Transverse colon (tissue), 4 donors: ENCODE data around the gene DAND5. TPM values are rescaled to one million over a fixed set of nuclear protein-coding genes. Genes with fewer than 3 reads are reported as not detected.

Experiments
- DNase-seq: peaks from one replicate; pipeline ENCODE4 v3.0.0-alpha.2; 2019
- H3K27ac ChIP-seq, 4 donors: fragments of 200-600 bp; sonication (generic); 2 replicates each; pipeline ENCODE4 v1.5.1; 2016 to 2018; ENCODE audit warnings: inconsistent platforms in 4 of 4
- H3K27me3 ChIP-seq: fragments of 200-600 bp; sonication (generic); 2 replicates; pipeline ENCODE4 v1.5.1; 2017; ENCODE audit warnings: inconsistent platforms
- H3K36me3 ChIP-seq, 4 donors: fragments of 200-600 bp; sonication (generic); 2 replicates each; pipeline ENCODE4 v1.5.1; 2017 to 2019; ENCODE audit warnings: inconsistent platforms in 4 of 4
- H3K4me1 ChIP-seq, 4 donors: fragments of 200-600 bp; sonication (generic); 2 replicates each; pipeline ENCODE4 v1.5.1; 2017 to 2020; ENCODE audit warnings: inconsistent platforms in 4 of 4
- H3K4me3 ChIP-seq, 4 donors: fragments of 200-600 bp; sonication (generic); 1 replicate in 1 of 4; 2 replicates in 3 of 4; pipeline versions ENCODE4 v1.5.1 to v1.6.1; 2017 to 2019; ENCODE audit warnings: inconsistent platforms in 4 of 4
- H3K9me3 ChIP-seq, 2 donors: fragments of 200-600 bp; sonication (generic); 2 replicates each; pipeline ENCODE4 v1.5.1; 2017 to 2019; ENCODE audit warnings: inconsistent platforms in 2 of 2
- EP300 ChIP-seq: sonication (generic); formaldehyde crosslinking; IDR thresholded peaks from one replicate; pipeline ENCODE4 v1.6.1; 2017; ENCODE audit warnings: antibody characterized with exemption, low read depth
- POLR2A ChIP-seq: fragments of 450-650 bp; IDR thresholded peaks from one replicate; pipeline ENCODE4 v1.6.1; 2016; ENCODE audit warnings: antibody characterized with exemption, mild to moderate bottlenecking, moderate library complexity
- POLR2AphosphoS5 ChIP-seq, 3 donors: sonication (generic); formaldehyde crosslinking; IDR thresholded peaks; one replicate each; pipeline ENCODE4 v1.6.1; 2016; ENCODE audit warnings: antibody characterized with exemption in 3 of 3
- WGBS, 2 donors: methylation state at CpG; one replicate each; pipeline ENCODE4 v1.1.5; 2018; ENCODE audit warnings: low coverage in 1 of 2; 5-methylcytosine and 5-hydroxymethylcytosine counted together
- in situ Hi-C, 4 donors: fragments of 200-750 bp; cut with MboI; loops; one replicate each; pipeline versions ENCODE4 v1.15.0 to v1.15.1; 2017; ENCODE audit warnings: low sequenced_read_pairs in 3 of 4, low pct_ligation_motif_present in 1 of 4, low pct_unique_long_range_greater_than_20kb in 1 of 4
- intact Hi-C: fragments of 100-400 bp; cut with DNase I; formaldehyde crosslinking; loops from one replicate; pipeline ENCODE4 v1.15.1; 2023; ENCODE audit warnings: low total_unique reads
- total RNA-seq, 4 donors: library from RNA; depleted of rRNA; stranded (reverse); fragments of >200 nt; gene quantifications; one replicate each; pipeline ENCODE4 v1.1.0, GENCODE V29; 2016
- TF ChIP-seq, protein P1 (sequence below), 5 experiments: fragments of 200-600 bp in 3 of 5; fragments of 450-650 bp in 2 of 5; sonication (generic) in 3 of 5; IDR thresholded peaks; 1 replicate in 2 of 5; 2 replicates in 3 of 5; pipeline ENCODE4 v1.5.1; 2016 to 2017; ENCODE audit warnings: antibody characterized with exemption in 5 of 5, inconsistent platforms in 3 of 5, mild to moderate bottlenecking in 2 of 5, moderate library complexity in 1 of 5

DAND5 gene
- total RNA-seq, 4 donors from 2014 or later, result 0.27 to 0.32 TPM; not detected in 2

DNA sequence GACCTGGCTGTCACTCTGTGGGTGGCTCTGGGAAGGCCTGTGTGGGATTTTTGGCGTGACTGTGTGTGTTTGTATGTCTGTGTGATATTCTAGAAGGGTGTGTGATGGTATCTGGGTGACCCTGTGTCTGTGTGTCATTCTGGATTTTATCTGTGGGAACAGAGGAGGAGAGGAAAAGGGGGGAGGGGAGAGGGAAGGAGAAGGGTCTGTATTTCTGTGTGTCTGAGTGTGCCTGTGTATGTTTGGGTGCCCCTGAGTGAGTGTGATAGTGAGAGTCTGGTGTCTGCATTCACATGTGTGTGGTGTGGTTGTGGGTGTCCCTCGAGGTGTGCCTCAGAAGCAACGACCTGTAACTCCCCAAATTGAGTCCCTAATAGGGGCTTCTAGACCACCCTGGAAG lies 17.8 kb downstream of the DAND5 start:
- Histone ChIP-seq H3K4me3 (no peak overlapping the region), H3K27ac (no peak overlapping the region), H3K9me3 (no peaks in the 10 kb centered on the region), H3K4me1 (peaks cover 5 to 21% (median 18%) of the 10 kb centered on the region in 4 donors), H3K36me3 (no peaks in the 10 kb centered on the region), H3K27me3 (no peaks in the 10 kb centered on the region)
- DNase-seq, result no peak
- TF ChIP-seq, protein P1, sequence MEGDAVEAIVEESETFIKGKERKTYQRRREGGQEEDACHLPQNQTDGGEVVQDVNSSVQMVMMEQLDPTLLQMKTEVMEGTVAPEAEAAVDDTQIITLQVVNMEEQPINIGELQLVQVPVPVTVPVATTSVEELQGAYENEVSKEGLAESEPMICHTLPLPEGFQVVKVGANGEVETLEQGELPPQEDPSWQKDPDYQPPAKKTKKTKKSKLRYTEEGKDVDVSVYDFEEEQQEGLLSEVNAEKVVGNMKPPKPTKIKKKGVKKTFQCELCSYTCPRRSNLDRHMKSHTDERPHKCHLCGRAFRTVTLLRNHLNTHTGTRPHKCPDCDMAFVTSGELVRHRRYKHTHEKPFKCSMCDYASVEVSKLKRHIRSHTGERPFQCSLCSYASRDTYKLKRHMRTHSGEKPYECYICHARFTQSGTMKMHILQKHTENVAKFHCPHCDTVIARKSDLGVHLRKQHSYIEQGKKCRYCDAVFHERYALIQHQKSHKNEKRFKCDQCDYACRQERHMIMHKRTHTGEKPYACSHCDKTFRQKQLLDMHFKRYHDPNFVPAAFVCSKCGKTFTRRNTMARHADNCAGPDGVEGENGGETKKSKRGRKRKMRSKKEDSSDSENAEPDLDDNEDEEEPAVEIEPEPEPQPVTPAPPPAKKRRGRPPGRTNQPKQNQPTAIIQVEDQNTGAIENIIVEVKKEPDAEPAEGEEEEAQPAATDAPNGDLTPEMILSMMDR (IDR thresholded peaks at IDR 0.05), result no peak
- no peak for TF ChIP-seq POLR2A
- no peak for TF ChIP-seq POLR2AphosphoS5 (IDR thresholded peaks at IDR 0.05)
- no peak for TF ChIP-seq EP300
- WGBS, 2 donors, result 66% methylated on average over 3 of the region's 3 CpGs; no CpG with 5 or more reads in 1 of the 2 donors
- intact Hi-C loops, result no loop called here
- in situ Hi-C loops, result loop anchor here (10.0 to 25.0 kb wide), 3 partner anchors 48 to 100 kb away; no protein-coding TSS in a partner anchor

DNA sequence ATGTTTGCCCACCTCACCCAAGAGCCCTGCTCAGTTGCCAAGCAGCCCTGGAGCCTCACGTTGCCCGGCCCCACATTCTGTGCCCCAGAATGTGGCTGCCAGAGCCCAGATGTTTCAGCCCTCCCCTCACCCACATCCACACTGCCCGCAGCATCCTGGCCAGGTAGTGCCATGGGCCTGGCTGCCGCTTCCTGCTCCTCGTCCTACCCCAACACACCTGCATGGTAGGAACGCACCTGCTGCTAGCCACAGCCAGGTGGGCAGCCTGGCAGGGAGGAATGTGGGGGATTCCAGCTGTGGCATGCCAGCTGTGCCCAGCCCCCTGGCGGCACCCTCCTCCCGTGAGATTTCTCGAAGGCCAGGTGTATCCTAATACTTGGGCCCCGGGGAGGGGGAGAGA lies 18.4 kb downstream of the DAND5 start:
- intact Hi-C loops (no loop called here), in situ Hi-C loops (loop anchor here (10.0 to 25.0 kb wide), 3 partner anchors 47 to 100 kb away; no protein-coding TSS in a partner anchor)
- Histone ChIP-seq H3K36me3 (no peaks in the 10 kb centered on the region), H3K9me3 (no peaks in the 10 kb centered on the region), H3K27me3 (no peaks in the 10 kb centered on the region), H3K4me3 (no peak overlapping the region), H3K27ac (no peak overlapping the region), H3K4me1 (peaks cover 5 to 21% (median 18%) of the 10 kb centered on the region in 4 donors)
- TF ChIP-seq EP300 (no peak), POLR2AphosphoS5 (IDR thresholded peaks at IDR 0.05) (no peak), POLR2A (no peak)
- TF ChIP-seq, protein P1 (IDR thresholded peaks at IDR 0.05), result no peak
- no peak for DNase-seq
- WGBS, 2 donors, result 67 to 70% methylated on average over 1 to 10 of the region's 10 CpGs

DNA sequence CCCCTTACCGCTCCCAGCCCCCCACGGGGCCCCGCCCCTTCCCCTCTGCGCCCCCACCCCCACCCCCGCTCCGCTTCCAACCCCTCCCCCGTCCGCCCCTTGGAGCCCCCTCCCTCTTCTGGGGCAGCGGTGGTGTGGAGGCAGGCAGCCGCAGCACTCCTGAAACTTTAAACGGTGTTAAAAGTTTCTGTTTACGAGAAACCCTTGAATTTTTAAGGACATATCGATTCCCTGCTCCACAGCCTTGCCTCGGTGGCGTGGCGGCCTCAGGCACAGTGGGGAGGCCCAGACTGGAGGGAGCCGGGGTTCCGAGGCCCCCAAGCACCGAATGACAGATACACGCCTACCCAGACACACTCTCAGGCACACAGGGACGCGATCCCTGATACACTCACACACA lies 21.1 kb downstream of the DAND5 start:
- Histone ChIP-seq H3K27me3 (no peaks in the 10 kb centered on the region), H3K4me1 (peaks cover 4 to 7% (median 5%) of the 10 kb centered on the region in 4 donors), H3K9me3 (no peaks in the 10 kb centered on the region), H3K36me3 (no peaks in the 10 kb centered on the region), H3K4me3 (no peak overlapping the region), H3K27ac (no peak overlapping the region)
- in situ Hi-C loops, result loop anchor here in 1 of 4 donors (25.0 kb wide), 1 partner anchor 97 kb away; no protein-coding TSS in a partner anchor
- no peak for DNase-seq
- intact Hi-C loops, result no loop called here
- WGBS, 2 donors, result 66 to 90% methylated on average over 2 to 22 of the region's 22 CpGs
- TF ChIP-seq POLR2AphosphoS5 (IDR thresholded peaks at IDR 0.05), result no peak
- TF ChIP-seq EP300, result no peak
- no peak for TF ChIP-seq POLR2A
- TF ChIP-seq, protein P1 (IDR thresholded peaks at IDR 0.05), result no peak

DNA sequence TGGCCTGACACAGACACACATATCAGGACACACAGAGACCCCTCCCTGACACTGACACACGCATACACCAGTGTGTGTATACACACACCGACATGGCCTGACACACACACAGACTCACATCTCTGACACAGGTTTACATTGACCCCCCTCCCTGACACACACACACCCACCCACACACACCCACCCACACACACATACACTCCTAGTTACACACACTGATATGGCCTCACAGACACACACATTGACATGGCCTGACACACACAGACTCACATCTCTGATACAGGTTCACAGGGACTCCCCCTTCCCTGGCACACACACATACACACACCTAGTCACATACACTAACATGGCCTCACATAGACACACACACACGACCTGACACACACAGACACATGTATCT lies 21.5 kb downstream of the DAND5 start:
- DNase-seq, result no peak
- intact Hi-C loops, result no loop called here
- no peaks in the 10 kb centered on the region for H3K36me3 ChIP-seq
- no peaks in the 10 kb centered on the region for H3K9me3 ChIP-seq
- WGBS, 2 donors, result 59% methylated on average over 3 of the region's 3 CpGs; no CpG with 5 or more reads in 1 of the 2 donors
- TF ChIP-seq, protein P1 (IDR thresholded peaks at IDR 0.05), result no peak
- TF ChIP-seq POLR2AphosphoS5 (IDR thresholded peaks at IDR 0.05) (no peak), POLR2A (no peak), EP300 (no peak)
- H3K27me3 ChIP-seq, result no peaks in the 10 kb centered on the region
- no peak overlapping the region for H3K4me3 ChIP-seq
- peaks cover 0 to 3% (median under 1%) of the 10 kb centered on the region in 4 donors for H3K4me1 ChIP-seq
- in situ Hi-C loops, result loop anchor here in 1 of 4 donors (25.0 kb wide), 1 partner anchor 96 kb away; no protein-coding TSS in a partner anchor
- no peak overlapping the region for H3K27ac ChIP-seq
